ENCODE measurements around the gene ADRB1.

GRCh38 chr10:114053946-114054345, 10.3 kb downstream of the ADRB1 start:
- TF ChIP-seq, protein P1, sequence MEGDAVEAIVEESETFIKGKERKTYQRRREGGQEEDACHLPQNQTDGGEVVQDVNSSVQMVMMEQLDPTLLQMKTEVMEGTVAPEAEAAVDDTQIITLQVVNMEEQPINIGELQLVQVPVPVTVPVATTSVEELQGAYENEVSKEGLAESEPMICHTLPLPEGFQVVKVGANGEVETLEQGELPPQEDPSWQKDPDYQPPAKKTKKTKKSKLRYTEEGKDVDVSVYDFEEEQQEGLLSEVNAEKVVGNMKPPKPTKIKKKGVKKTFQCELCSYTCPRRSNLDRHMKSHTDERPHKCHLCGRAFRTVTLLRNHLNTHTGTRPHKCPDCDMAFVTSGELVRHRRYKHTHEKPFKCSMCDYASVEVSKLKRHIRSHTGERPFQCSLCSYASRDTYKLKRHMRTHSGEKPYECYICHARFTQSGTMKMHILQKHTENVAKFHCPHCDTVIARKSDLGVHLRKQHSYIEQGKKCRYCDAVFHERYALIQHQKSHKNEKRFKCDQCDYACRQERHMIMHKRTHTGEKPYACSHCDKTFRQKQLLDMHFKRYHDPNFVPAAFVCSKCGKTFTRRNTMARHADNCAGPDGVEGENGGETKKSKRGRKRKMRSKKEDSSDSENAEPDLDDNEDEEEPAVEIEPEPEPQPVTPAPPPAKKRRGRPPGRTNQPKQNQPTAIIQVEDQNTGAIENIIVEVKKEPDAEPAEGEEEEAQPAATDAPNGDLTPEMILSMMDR (conservative IDR thresholded peaks at IDR 0.05; ENCODE audit: low read depth, low read length), result no peak
- TF ChIP-seq EZH2 (IDR thresholded peaks at IDR 0.05; ENCODE audit: low read length, unreplicated experiment), result no peak
